HG02798 (cell line): ENCODE measurements around the gene PPP2R2C.

Experiments
- ATAC-seq: cut with Tn5 transposase; IDR thresholded peaks from one replicate; pipeline ENCODE4 v1.9.1; 2021; ENCODE audit warnings: mild to moderate bottlenecking; ENCODE audit not compliant: unreplicated experiment, poor library complexity

The PPP2R2C gene

GRCh38 chr4:6472387-6473263 lies at the start of gene PPP2R2C:
TSS of gene PPP2R2C (minus strand) at chr4:6472614. CDS start at chr4:6472229, 385 bp downstream.
- no peak for ATAC-seq

DNA sequence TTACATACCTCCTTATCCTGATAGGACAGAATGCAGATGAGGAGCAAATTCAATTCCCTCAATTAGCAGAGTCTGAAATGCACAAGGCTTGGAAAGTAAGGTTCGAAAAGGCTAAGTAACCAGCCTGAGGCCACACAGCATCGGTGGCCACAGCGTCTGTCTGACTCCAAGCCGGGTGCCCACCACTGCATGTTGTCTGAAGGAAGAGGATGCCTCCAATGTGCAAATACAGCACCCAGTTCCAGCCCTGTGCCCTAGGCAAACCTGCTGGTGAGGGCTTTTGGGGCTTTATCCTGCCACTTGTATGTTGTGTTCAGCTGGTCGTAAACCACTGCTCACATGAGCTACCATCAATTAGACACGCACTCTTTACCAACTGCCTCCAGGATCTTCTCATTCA lies 48.6 kb upstream of the PPP2R2C start:
- no peak for ATAC-seq

DNA sequence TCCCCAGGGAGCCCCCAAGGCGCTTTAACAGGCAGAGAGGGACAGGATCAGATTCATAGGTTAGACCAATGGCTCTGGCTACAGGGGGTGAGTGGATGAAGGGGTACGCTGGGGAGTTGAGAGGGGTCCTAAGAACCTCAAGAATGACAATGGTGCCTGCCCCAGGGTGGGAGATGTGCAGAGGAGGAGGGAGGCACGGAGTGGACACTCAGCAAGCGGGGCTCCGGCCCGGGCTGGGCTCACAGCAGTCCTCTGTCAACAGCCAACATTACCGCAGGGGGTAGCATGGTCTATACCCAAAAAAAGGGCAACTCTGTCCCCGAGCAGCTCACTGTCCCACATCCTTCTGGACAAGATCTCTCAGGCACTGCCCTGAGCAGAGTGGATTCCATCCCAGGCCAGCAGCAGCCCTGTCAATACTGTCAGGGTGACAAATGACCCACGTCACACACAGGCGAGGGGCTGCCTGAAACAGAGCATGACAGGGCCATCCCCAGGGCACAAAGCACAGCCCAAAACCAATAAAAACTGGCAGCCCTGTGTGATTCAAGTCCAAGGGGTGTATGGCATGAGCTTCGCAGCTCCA lies 47.7 kb upstream of the PPP2R2C start:
- no peak for ATAC-seq

- ATAC-seq: no peak
Measured at GRCh38 chr4:6517171-6517570, 44.8 kb upstream of the PPP2R2C start.

- no peak for ATAC-seq
Measured at GRCh38 chr4:6516762-6517161, 44.3 kb upstream of the PPP2R2C start.

- ATAC-seq: no peak
Measured at GRCh38 chr4:6516281-6516680, 43.9 kb upstream of the PPP2R2C start.

DNA sequence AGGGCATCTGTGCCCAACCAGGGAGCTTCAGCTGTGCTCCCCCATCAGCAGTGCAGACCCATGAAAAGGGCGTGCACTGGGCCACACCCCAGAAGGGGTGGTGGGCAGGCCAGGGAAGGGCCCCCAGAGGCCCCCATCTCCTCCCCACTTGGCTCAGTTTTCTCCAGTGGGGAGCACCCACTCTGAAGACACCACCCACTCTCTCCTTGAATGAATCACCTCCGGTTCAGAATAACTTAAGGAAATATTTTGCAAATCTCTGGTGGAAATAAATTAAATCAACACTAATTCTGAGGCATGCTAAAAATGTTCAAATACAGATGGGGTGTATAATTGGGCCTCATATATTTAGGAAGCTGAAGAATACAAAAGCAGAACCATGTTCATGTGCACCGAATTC lies 41.3 kb upstream of the PPP2R2C start:
- no peak for ATAC-seq

- no peak for ATAC-seq
Measured at GRCh38 chr4:6509587-6509986, 37.2 kb upstream of the PPP2R2C start.

- ATAC-seq: no peak
Measured at GRCh38 chr4:6507345-6507744, 34.9 kb upstream of the PPP2R2C start.

GRCh38 chr4:6506616-6507140 lies 34.3 kb upstream of the PPP2R2C start:
- no peak for ATAC-seq

GRCh38 chr4:6504900-6505496 lies 32.6 kb upstream of the PPP2R2C start:
- ATAC-seq: no peak

- ATAC-seq: no peak
Measured at GRCh38 chr4:6502747-6503465, 30.5 kb upstream of the PPP2R2C start.

GRCh38 chr4:6502147-6502546 lies 29.7 kb upstream of the PPP2R2C start:
- no peak for ATAC-seq

GRCh38 chr4:6501171-6501570 lies 28.8 kb upstream of the PPP2R2C start:
- ATAC-seq: no peak

DNA sequence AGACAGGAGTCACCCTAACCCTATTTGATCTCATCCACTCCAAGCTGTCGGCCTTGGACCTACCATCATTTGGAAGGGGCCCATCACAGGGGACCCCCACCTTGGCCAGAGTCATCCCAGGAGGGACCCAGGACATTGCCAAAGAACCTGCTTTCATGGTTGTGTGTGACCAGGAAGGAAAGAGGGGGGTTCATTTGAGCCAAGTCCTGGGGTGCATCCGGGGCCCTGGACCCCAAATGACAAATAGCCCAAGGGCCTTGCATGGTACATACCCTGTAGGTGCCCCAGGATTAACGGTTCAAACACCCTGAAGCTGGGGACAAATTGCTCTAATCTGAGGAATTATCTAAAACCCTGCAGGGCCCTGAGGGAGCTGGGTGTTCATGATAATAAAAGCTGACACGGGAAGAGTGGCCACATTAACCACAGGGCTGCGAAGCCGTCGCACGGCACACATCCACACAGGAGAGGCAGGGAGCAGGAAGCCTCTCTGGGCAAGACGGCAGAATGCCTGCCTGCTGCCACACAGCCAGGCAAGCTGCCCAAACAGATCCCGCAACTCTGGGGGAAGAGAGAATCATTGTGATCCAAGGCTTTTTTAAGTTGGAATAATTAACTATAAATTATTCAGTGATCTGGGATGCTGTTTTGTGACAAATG lies 28.2 kb upstream of the PPP2R2C start:
- no peak for ATAC-seq

GRCh38 chr4:6499238-6499600 lies 26.8 kb upstream of the PPP2R2C start:
- no peak for ATAC-seq

- ATAC-seq: no peak
Measured at GRCh38 chr4:6498511-6499237, 26.3 kb upstream of the PPP2R2C start.

DNA sequence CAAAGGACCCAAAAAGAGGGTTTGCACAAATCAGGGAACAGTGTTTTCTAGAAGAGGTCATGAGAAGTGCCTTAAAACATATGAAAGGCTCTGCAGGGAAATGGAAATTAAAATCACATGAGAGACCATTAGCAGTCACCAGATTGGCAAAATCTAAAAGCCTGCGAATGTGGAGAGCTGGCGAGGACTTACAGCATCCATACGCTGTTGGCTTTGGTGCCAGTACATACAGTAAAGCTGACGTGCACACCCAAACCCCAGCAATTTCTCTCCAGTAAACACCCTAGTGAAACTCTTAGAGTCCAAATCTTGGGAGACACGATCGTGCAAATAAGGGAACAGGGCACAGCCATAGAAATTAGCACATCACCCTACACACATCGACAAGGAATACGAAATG lies 25.4 kb upstream of the PPP2R2C start:
- ATAC-seq: no peak

- ATAC-seq: no peak
Measured at GRCh38 chr4:6495736-6496135, 23.3 kb upstream of the PPP2R2C start.

DNA sequence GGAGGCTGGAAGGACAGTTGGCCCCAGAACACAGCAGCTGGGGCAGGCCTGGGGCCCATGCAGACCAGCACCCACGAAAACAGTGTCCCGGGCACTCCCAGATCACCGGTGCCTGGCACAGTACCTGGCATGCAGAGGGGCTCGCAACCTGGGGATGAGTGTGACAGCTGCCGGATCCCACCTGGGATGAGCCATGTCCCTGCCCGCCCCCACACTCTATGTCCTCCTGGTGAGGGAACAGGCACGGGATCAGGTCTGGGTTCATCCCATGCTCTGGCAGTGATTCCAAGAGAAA lies 22.8 kb upstream of the PPP2R2C start:
- ATAC-seq: no peak
